WTC11 (cell line): ENCODE results near the gene MTREX.

Experiments used
- ATF2 ChIP-seq: sonication (generic); formaldehyde crosslinking; IDR thresholded peaks from 2 replicates; pipeline ENCODE4 v1.8.1; 2022; ENCODE audit warnings: low read depth, missing genetic modification reagents, borderline replicate concordance
- CREB1 ChIP-seq: sonication (generic); formaldehyde crosslinking; IDR thresholded peaks from 2 replicates; pipeline ENCODE4 v1.8.0; 2023; ENCODE audit warnings: mild to moderate bottlenecking, missing genetic modification reagents
- CTCF ChIP-seq: fragments of 200-600 bp; IDR thresholded peaks from 2 replicates; pipeline ENCODE4 v1.8.0; 2022; ENCODE audit warnings: antibody characterized with exemption
- GABPB1 ChIP-seq: sonication (generic); formaldehyde crosslinking; IDR thresholded peaks from 2 replicates; pipeline ENCODE4 v1.8.1; 2023; ENCODE audit warnings: mild to moderate bottlenecking, missing genetic modification reagents
- MAX ChIP-seq: sonication (generic); formaldehyde crosslinking; IDR thresholded peaks from 2 replicates; pipeline ENCODE4 v1.8.0; 2022; ENCODE audit warnings: mild to moderate bottlenecking, missing genetic modification reagents
- NR2C2 ChIP-seq: sonication (generic); formaldehyde crosslinking; IDR thresholded peaks from 2 replicates; pipeline ENCODE4 v1.8.0; 2022; ENCODE audit warnings: mild to moderate bottlenecking, missing genetic modification reagents
- TEAD4 ChIP-seq: sonication (generic); formaldehyde crosslinking; IDR thresholded peaks from 2 replicates; pipeline ENCODE4 v1.8.0; 2022; ENCODE audit warnings: mild to moderate bottlenecking, missing genetic modification reagents

- TF ChIP-seq MAX (CRISPR knock-in tag) (no peak), CTCF (no peak), NR2C2 (CRISPR knock-in tag) (no peak), TEAD4 (CRISPR knock-in tag) (no peak), CREB1 (no peak), ATF2 (CRISPR knock-in tag) (no peak), GABPB1 (CRISPR knock-in tag) (no peak)
Observed at GRCh38 chr5:55333811-55334210, 26.0 kb downstream of the MTREX start.
